Ureter (tissue), 1 donor: ENCODE results near the gene COX6A1. TPM values are rescaled to one million over a fixed set of nuclear protein-coding genes. Genes with fewer than 3 reads are reported as not detected.

Experiments used
- total RNA-seq: library from RNA; stranded (reverse); gene quantifications from one replicate; pipeline ENCODE4 v1.2.4, GENCODE V29; 2023
- donor health status: DM: yes; HTN: yes; CAD: no.

The COX6A1 gene
- total RNA-seq, 1 donor from 2014 or later, result 321 TPM

Other genes with a start within 250 kb of the COX6A1 start
- 114 TPM for gene GCN1, start 243.4 kb upstream of the COX6A1 start, total RNA-seq
- 2,124 TPM for gene RPLP0, start 237.0 kb upstream of the COX6A1 start, total RNA-seq
- 166 TPM for gene PXN, start 172.4 kb upstream of the COX6A1 start, total RNA-seq
- gene RNU4-2, start 146.2 kb upstream of the COX6A1 start, total RNA-seq, result 8,888 TPM
- gene RNU4-1, start 144.9 kb upstream of the COX6A1 start, total RNA-seq, result 1,538 TPM
- not detected for gene SIRT4, start 135.8 kb upstream of the COX6A1 start, total RNA-seq
- not detected for gene PLA2G1B, start 110.3 kb upstream of the COX6A1 start, total RNA-seq
- 1.4 TPM for gene MSI1, start 68.9 kb upstream of the COX6A1 start, total RNA-seq
- 15.8 TPM for gene TRIAP1, start 8.3 kb downstream of the COX6A1 start, total RNA-seq
- gene GATC, start 8.3 kb downstream of the COX6A1 start, total RNA-seq, result 22.5 TPM
- 155 TPM for gene SRSF9, start 31.6 kb downstream of the COX6A1 start, total RNA-seq
- 313 TPM for gene DYNLL1, start 58.0 kb downstream of the COX6A1 start, total RNA-seq
- gene COQ5, start 91.0 kb downstream of the COX6A1 start, total RNA-seq, result 28.8 TPM
- 236 TPM for gene RNF10, start 96.2 kb downstream of the COX6A1 start, total RNA-seq
- 54.6 TPM for gene POP5, start 143.3 kb downstream of the COX6A1 start, total RNA-seq
- 5.9 TPM for gene CABP1, start 202.5 kb downstream of the COX6A1 start, total RNA-seq
- gene MLEC, start 249.0 kb downstream of the COX6A1 start, total RNA-seq, result 150 TPM